Memory B cell (primary cell): ENCODE data around the gene TEDDM1.

ENCODE experiments used
- ATAC-seq: fragments of 150-1000 bp; cut with Tn5 transposase; 2 replicates; pipeline ENCODE4 v1.10.0; 2021; ENCODE audit warnings: low read depth, mild to moderate bottlenecking, moderate library complexity
- DNase-seq, 2 donors: peaks; one replicate each; pipeline ENCODE4 v3.0.0; 2022; ENCODE audit warnings: low spot score in 2 of 2
- H3K27ac Mint-ChIP-seq: one replicate; pipeline ENCODE4 v1.8.0; 2022; ENCODE audit warnings: mild to moderate bottlenecking, moderate library complexity, mixed read lengths
- H3K27me3 Mint-ChIP-seq: one replicate; pipeline ENCODE4 v1.8.0; 2022; ENCODE audit warnings: mixed read lengths
- H3K36me3 Mint-ChIP-seq: one replicate; pipeline ENCODE4 v1.8.0; 2022; ENCODE audit warnings: mild to moderate bottlenecking, mixed read lengths
- H3K4me1 Mint-ChIP-seq: one replicate; pipeline ENCODE4 v1.8.0; 2022; ENCODE audit warnings: mixed read lengths
- H3K4me3 Mint-ChIP-seq: one replicate; pipeline ENCODE4 v1.8.0; 2022; ENCODE audit warnings: mild to moderate bottlenecking, moderate library complexity, mixed read lengths
- H3K9me3 Mint-ChIP-seq: one replicate; pipeline ENCODE4 v1.8.0; 2022; ENCODE audit warnings: mixed read lengths

The TEDDM1 gene

GRCh38 chr1:182351790-182352364, 48.6 kb downstream of the TEDDM1 start:
- no peak overlapping the region for H3K27ac Mint-ChIP-seq

GRCh38 chr1:182350839-182351238, 49.6 kb downstream of the TEDDM1 start:
- Mint-ChIP-seq H3K27ac (no peak overlapping the region), H3K4me3 (no peak overlapping the region)
- no peak for DNase-seq

More at GRCh38 chr1:182351790-182352364, 48.6 kb downstream of the TEDDM1 start:
- ATAC-seq, result no peak
- H3K9me3 Mint-ChIP-seq, result no peaks in the 10 kb centered on the region
- no peak for DNase-seq
- H3K4me1 Mint-ChIP-seq, result no peaks in the 10 kb centered on the region
- peaks cover 10% of the 10 kb centered on the region for H3K27me3 Mint-ChIP-seq
- H3K36me3 Mint-ChIP-seq, result no peaks in the 10 kb centered on the region
- H3K4me3 Mint-ChIP-seq, result no peak overlapping the region

DNA sequence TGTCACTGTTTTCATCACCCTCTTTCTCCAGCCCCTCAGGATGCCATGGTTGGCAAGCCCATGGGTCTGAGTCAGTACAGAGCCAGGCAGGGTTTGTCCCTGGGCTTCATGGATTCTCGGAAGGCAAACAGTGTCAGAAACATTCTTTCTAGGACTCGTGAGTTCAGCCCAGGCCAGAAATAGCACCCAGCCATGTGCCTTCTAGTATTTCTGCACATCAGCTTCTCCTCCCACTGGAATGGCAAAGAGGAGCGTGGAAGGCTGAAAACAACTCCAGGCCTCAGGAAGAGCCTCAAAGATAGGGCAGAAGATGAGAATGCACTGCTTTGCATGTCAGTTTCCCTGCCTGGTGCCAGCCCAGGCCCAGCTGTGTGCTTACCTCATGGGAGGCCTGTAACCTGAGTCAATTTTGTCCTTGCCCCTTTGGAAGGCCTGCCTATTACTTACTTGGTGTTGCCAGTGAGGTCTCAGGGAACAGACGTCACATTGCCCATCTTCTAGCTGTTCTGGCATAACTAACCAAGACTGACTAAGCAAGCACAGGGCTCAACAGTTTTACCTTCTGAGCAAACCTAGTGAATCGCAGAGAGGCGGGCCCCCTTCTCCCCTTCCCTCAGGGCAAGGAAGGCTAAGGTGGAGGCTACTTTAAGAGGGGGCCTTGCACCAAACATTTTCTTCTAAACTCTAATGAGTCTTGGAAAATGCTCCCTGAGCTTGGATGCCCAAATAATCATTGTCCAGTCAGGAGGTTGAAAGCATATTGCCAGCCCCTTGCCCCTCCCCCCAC, 51.3 kb downstream of the TEDDM1 start:
- Mint-ChIP-seq H3K27me3 (peaks cover 10% of the 10 kb centered on the region), H3K27ac (no peak overlapping the region), H3K4me3 (no peak overlapping the region), H3K9me3 (no peaks in the 10 kb centered on the region), H3K4me1 (no peaks in the 10 kb centered on the region), H3K36me3 (no peaks in the 10 kb centered on the region)
- ATAC-seq (no peak), DNase-seq (no peak)

More at GRCh38 chr1:182350839-182351238, 49.6 kb downstream of the TEDDM1 start:
- Mint-ChIP-seq H3K9me3 (no peaks in the 10 kb centered on the region), H3K4me1 (no peaks in the 10 kb centered on the region), H3K27me3 (peaks cover 10% of the 10 kb centered on the region), H3K36me3 (no peaks in the 10 kb centered on the region)
- ATAC-seq, result no peak
